Pons (tissue), 1 donor: ENCODE measurements around the gene PPP1R27.
A peak's percentile ranks its signal among the peaks of the same experiment; 100 is the strongest.
"Not testable (repeated sequence)": the region's sequence is repeated elsewhere in the genome, so short reads cannot be mapped to it uniquely, and the experiment has no call there.

Source experiments
- DNase-seq: peaks from one replicate; pipeline ENCODE4 v3.0.0-alpha.2; 2016; ENCODE audit warnings: low spot score

Gene PPP1R27

GRCh38 chr17:81840826-81841778 is 6.3 kb upstream of the PPP1R27 start:
- DNase-seq, result no peak

DNA sequence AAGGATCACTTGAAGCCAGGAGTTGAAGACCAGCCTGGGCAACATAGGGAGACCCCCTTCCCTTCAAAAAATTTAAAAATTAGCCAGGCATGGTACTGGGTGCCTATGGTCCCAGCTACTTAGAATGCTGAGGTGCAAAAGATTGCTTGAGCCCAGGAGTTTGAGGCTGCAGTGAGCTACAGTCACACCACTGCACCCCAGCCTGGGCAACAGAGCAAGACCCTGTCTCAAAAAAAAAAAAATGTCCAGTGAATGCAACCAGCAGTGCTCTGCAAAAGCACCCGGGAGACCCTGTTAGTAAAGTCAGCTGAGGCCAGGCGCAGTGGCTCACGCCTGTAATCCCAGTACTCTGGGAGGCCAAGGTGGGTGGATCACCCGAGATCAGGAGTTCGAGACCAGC is 5.2 kb upstream of the PPP1R27 start:
- not testable (repeated sequence) for DNase-seq

- DNase-seq, result no peak
Measured at GRCh38 chr17:81839301-81839700, 4.5 kb upstream of the PPP1R27 start.

DNA sequence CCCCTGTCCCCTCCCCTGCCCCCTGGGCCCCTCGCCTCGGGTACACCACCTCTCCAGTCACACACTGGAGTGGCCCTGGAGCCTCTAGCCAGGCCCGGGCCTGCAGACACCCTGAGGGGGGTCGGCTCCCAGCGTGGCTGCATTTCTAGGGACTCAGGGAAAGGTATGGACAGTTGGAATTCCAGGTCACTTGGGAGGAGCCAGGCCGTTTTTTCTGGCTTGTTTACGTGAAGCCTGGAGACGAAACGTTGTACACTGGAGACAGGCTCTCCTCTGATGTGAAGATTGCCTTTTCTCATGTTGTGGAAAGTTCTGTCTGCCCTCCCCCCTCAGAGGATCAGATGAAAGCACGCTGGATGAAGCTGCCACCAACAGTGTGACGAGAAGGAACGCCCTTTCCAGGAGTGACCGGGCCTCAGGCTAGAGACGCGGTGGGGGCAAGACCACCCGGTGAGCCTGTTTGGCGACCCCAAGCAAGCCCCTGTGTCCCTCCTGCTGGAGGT is 4.0 kb upstream of the PPP1R27 start:
- DNase-seq, result no peak

DNA sequence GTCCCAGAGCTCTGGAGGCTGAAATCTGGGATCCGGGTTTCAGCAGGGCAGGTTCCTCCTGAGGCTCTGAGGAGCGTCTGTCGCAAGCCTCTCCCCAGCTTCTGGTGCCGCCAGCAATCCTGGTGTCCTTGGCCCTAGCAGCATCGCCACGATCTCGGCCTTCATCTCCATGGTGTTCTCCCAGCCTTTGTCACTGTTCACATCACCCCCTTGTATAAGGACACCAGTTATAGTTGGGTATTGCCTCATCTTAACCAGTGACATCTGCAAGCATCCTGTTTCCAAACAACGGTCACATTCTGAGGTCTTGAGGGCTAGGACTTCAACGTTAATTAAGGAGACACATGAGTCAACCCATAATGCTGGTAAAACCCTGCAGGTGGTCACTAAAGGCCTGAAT is 2.8 kb upstream of the PPP1R27 start:
- no peak for DNase-seq

GRCh38 chr17:81833921-81834830 is 674 bp downstream of the PPP1R27 start:
- DNase-seq, result no peak

DNA sequence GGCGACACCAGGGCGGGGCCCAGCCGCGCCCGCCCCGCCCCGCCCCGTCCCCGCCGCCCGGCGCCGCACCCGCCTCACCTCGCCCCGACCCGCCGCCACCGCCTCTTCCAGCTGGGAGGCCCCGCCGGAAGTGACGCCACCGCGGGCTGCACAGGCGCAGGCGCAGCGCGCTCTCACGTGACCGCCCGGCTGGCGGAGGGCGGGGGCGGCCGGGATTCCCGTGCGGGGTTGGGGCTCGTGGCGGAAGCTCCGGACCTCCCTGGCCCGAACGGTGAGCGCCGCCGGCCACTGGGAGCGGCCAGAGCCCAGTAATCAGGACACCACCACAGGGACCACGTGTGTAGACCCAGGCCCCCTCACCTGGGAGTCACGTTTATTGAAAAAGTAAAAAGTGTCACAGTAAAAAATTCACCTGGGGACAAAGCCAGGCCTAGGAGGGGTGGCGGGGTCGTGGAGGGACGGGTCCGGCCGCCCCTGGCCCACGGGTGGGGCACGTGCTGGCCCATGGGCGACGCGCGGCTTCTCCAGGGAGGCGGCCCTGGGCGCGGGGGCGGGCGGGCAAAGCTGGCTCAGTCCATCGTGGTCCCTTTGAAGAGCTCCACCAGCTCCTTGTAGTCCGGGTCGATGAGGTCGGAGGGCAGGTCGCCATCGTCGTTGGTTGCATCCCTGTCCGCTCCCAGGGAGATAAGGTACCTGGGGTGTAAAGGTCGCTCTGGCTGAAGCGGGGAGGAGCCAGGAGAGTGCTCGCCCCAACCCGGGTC is 1.5 kb downstream of the PPP1R27 start, which contains the start of gene MCRIP1:
MCRIP1 (minus strand) TSS at position 132 of the 761 bp plus-strand sequence. CDS start 8,785 bp downstream, outside the sequence.
- DNase-seq, result peak; percentile 80

DNA sequence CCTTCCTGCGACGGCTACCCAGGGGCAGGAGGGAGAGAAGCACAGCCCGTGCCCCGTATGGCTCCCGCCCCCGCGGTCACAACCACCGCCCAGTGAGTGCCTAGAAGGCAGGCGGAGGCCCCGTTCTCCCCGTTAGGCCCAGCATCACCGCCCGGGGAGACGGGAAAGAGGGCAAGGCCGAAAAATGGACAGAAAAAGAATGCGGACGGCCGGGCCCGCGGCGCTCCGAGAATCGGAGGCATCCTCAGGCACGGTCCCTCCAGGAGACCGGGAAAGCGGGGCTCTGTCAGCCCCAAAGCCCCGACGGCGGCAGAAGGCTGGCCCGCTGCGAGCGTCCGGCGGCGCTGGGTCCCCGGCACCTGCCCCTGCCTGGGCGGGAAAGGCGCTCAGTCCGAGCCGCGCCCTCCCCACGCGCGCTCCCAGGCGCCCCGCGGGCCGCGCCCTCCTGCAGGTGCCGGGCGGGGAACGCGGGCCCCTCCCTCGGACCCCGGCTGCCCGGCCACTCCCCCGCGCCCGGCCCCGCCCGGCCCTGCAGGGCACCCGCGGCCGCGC is 2.2 kb downstream of the PPP1R27 start:
- DNase-seq, result no peak

DNA sequence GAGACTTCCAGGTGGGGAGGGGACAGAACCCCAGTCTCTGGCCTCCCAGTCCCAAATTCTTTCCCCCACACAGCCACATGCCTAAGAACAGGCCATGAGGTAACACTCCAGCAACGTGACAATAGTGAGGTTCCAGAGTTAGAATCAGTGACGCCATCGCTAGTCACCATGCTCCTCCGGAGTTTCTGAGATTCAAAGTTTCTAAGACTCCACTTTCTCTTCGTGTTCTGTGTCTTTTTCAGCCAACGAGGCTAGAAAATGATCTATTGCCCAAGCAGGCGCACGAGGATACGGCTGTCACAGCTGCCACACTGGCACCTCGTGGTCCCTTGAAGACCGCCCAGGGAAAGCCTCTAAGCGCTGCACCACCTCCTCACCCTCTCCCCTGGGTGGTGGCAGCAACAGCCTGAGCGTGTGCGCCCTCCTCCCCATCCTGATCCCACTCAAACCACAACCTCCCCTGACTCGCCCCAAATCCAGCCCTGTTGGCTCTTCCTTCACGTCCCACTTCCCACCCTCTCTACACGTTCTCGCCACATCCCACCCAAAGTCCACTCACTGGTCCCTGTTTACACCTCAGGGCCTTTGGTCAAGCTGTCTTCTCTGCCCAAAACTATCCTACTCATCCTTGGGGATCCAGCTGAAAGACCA is 2.8 kb downstream of the PPP1R27 start:
- no peak for DNase-seq

DNA sequence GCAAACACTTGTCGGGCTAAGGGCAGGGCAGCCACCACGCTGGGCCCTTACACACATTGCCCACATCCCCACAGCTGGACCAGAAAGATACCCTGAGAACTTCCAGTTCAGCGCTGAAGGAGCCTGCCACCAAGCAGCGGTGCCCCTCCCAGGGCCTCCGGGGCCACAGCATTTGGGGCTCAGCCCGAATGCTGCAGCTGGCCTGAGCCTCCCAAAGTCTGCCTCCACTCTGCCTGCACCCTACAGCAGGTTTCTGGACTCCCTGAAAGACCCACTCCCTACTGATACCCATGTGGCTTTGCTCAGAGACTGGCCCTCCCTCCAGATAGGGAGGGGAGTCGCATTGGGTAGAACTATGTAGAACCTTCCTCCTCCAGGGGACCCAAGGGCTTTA is 3.3 kb downstream of the PPP1R27 start:
- DNase-seq, result no peak

- DNase-seq, result no peak
Measured at GRCh38 chr17:81829858-81830257, 5.0 kb downstream of the PPP1R27 start.

DNA sequence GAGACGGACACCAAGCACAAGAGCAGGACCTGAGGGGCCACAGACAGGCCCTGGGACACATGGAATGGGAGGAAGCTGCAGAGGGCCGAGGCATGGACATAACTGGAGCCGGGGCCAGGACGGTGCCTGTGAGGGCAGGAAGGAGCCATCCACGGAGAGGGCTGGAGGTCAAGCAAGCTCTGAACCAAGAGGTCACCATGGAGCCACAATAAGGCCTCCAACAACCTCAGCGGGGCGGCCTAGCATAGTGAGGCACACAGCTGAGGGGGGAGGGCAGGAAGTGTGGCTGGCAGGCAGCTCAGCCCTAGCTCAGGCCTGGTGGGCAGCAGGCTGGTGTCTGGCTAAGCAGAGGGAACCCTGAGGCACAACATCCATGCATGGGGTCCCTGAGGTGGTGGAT is 6.2 kb downstream of the PPP1R27 start:
- DNase-seq, result no peak

DNA sequence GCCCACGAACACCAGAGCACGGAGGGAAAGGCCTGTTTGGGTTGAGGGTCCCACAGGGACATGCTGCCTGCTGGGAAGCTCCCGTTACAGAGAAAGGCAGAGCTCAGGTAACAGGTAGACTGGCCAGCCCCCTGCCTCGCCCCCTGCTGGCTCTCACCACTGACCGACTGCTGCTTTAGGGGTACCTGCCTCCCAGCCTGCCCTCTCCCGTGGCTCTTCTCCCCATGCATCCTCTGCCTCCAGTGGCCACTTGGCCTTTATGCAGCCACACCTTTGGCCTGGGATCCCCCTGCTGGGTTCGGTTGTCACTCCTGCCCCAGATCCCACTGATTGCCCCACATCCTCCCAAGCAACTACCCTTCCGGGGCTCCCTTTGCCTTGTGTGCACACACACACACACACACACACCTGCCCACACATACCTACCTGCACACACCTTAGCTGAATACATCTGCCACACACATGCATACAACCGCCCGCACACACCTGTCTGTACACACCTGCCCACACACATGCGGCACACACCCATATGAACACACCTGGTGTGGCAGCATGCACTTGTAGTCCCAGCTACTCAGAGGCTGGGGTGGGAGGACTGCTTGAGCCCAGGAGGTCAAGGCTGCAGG is 8.9 kb downstream of the PPP1R27 start:
- DNase-seq, result no peak

DNA sequence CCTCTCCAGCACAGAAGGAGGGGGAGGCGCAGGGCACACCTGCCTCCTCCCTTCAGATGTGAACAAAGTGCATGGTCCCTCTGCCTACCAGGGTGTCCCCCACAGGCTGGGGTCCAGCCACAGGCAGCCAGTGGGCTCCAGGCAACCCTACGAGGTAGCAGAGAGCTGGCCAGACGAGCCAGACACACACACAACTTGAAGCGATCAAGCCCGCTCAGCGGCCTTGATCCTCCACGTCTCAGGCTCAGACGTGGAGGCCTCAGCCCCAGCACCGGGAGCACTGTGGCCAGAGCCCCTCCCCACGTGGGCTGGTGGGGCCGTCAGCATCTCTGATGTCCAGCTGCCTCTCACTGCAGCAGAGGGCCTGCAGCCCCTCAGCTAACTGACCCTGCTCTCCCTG is 10.3 kb downstream of the PPP1R27 start:
- no peak for DNase-seq

DNA sequence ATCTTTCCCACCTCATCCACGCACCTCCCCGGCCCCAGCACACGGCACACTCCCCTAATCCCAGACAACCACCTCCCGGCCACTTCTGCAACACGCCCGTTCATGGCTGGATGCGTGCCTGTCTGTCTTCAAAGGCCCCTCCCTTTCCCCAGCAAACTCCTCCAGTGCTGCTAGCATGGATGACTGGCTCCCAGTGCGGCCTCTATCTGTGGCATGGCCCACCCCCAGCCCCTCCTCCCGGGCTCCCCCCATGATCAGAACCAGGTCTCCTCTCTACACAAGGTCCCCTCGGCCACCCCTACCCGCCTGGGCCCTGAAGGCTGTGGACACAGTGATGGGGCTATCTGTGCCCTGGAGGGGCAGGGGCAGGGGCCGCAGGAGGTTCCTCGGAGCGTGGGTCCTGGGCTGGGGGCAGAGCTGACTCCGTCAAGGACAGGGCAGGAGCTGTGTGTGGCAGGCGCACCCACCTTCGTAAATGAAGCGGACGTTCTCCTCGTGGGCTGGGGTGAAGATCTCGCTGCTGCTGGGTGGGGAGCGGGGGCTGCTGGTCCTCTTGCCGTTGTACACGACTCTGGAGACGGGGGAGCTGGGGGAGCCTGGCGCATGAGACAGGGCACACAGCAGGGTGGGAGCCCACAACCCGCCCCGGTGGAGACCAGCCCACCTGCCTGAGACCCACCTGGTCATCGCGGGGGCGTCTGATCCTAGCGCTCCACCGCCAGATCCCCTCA is 10.9 kb downstream of the PPP1R27 start:
- no peak for DNase-seq

GRCh38 chr17:81822996-81823819 is 11.6 kb downstream of the PPP1R27 start:
- no peak for DNase-seq

- DNase-seq, result no peak
Measured at GRCh38 chr17:81822312-81822637, 12.6 kb downstream of the PPP1R27 start.

- no peak for DNase-seq
Measured at GRCh38 chr17:81821603-81822311, 13.1 kb downstream of the PPP1R27 start.
